Non-pigmented ciliary epithelial cell (primary cell): ENCODE data around the gene XXYLT1.
"Not testable (repeated sequence)": the region's sequence is repeated elsewhere in the genome, so short reads cannot be mapped to it uniquely, and the experiment has no call there.

Experiments used
- DNase-seq: peaks from one replicate; pipeline ENCODE4 v3.0.0-alpha.2; 2010; ENCODE audit warnings: low read depth

The XXYLT1 gene

DNA sequence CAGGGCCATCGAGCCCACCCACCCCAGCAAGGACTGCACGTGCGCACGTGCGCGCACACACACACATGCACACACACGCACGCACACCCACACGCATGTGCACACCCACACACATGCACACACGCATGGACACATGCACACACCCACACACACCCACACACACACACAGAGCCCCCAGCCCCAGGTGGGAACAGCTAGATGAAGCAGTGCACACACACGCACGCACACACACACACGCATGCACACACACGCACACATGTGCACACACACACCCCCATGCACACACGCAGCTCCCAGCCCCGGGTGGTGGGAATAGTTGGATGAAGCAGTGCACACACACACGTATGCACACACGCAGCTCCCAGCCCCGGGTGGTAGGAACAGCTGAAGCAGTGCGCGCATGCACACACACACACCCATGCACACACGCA, 158.6 kb downstream of the XXYLT1 start:
- no peak for DNase-seq

- no peak for DNase-seq
Measured at GRCh38 chr3:195111766-195112165, 159.2 kb downstream of the XXYLT1 start.

DNA sequence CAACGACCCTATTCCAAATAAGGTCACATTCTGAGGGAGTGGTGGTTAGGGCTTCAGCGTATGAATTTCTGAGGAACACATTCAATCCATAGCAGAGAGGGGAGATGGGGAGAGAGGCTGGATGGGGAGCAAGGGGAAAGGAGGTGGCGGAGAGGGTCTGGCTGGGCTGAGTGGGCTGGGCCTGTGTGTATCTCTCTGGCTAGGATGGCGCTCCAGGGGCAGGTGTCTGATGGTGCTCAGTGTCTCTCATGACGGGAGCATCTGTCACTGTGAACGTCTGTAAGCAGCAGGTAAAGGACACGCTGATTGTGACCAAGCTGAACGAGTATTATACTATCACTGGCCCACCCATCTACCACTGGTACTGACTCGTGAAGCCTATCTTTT, 159.6 kb downstream of the XXYLT1 start:
- no peak for DNase-seq

GRCh38 chr3:195110647-195111318, 160.2 kb downstream of the XXYLT1 start:
- no peak for DNase-seq

DNA sequence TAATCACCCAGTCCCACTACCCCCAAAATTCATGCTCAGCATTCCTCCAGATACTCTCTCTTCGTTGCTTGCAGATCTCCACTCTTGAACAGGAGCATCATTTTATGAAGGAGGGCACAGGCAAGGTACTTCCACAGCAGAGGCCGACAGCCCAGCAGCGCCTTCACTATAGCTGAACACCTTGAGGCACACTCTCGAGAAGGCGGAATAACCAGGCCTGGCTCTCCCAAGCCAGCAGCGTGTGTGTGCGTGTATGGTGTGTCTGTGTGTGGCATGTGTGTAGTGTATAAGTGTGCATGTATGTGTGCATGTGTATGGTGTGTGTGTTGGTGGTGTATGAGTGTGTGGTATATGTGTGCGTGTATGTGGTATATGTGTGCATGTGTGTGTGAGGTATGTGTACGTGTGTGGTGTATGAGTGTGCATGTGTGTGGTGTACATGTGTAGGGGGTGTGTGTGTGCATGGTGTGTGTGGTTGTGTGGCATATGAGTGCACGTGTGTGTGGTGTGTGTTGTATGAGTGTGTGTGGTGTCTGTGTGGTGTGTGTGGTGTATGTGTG, 161.8 kb downstream of the XXYLT1 start:
- DNase-seq: no peak

DNA sequence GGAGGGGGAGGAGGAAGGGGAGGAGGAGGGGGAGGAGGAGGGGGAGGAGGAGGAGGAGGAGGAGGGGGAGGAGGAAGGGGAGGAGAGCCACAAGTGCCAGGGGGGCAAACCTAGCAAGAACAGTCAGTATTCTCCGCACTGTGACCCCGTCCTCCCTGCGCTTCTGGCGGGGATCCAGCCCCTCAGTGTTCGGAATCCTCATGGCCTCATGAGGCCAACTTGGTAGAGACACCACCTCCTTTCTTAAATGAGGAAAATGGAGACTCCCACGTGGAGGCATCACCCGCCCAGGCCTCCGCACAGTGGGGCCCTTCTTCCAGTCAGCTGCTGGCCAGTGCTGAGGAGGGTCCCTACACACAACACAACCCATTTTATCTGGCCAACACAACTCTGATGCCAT, 163.4 kb downstream of the XXYLT1 start:
- no peak for DNase-seq

DNA sequence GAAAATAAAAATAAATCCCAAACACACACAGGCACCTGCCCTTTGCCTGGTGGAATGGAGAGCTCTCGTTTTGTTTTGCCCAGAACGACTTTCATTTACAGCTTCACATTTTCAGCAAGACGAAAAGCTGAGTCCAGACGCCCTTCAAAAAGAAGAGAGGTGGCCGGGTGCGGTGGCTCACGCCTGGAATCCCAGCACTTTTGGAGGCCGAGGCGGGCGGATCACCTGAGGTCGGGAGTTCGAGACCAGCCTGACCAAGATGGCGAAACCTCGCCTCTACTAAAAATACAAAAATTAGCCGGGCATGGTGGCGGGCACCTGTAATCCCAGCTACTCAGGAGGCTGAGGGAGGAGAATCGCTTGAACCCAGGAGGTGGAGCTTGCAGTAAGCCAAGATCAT, 163.9 kb downstream of the XXYLT1 start:
- DNase-seq: not testable (repeated sequence)

GRCh38 chr3:195106418-195106906, 164.5 kb downstream of the XXYLT1 start:
- DNase-seq: no peak

GRCh38 chr3:195105841-195106417, 165.0 kb downstream of the XXYLT1 start:
- no peak for DNase-seq

DNA sequence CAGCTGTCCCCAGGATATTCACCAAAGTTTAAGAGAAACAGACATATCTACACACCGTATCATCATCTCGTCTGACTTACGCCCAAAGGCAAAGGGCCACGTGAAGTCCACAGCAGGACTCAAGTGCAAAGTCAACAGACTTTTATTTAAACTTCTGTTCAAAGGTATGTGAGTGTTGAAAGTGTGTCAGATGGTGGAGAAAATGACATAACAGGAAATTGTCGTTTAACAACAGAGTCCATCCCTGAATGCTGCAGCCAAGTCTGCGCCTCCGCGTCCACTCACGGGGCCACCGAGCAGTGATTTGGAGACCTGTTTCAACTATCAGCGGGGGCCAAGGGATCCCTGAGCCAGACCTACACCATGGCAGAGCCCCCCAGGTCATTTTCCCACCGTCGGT, 165.6 kb downstream of the XXYLT1 start:
- DNase-seq: no peak

GRCh38 chr3:195104340-195104739, 166.6 kb downstream of the XXYLT1 start:
- DNase-seq: no peak

- DNase-seq: no peak
Measured at GRCh38 chr3:195103623-195104022, 167.3 kb downstream of the XXYLT1 start.

DNA sequence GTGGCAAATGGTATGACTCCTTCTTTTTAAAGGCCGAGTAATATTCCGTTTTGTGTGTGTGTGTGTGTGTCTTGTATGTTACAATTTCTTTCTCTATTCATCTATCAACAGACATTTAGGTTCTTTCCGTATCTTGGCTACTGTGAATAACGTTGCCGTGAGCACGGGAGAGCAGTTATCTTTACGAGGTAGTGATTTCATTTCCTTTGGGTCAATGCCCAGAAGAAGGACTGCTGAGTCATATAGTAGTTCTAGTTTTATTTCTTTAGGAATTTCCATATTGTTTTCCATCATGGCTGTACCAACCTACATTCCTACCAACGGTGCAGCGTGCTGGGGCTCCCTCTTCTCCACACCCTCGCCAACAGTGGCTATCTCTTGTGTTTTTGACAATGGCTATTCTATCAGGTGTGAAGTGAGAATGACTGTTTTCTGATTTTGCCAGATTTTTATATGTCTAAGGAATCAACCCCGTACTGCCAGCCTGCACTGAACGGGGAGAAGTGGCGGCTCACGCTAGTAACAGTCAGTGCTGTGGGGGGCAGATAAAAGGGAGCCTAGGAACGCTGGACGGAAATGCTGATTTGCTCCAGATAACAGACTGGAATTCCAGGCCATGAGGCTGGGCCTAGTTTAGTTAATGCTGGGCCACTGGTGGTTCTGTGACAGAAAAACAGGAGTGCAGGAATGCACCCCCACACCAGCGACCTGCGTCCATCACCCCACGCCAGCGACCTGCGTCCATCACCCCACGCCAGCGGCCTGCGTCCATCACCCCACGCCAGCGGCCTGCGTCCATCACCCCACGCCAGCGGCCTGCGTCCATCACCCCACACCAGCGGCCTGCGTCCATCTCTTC, 168.1 kb downstream of the XXYLT1 start:
- DNase-seq: peak; percentile 78

DNA sequence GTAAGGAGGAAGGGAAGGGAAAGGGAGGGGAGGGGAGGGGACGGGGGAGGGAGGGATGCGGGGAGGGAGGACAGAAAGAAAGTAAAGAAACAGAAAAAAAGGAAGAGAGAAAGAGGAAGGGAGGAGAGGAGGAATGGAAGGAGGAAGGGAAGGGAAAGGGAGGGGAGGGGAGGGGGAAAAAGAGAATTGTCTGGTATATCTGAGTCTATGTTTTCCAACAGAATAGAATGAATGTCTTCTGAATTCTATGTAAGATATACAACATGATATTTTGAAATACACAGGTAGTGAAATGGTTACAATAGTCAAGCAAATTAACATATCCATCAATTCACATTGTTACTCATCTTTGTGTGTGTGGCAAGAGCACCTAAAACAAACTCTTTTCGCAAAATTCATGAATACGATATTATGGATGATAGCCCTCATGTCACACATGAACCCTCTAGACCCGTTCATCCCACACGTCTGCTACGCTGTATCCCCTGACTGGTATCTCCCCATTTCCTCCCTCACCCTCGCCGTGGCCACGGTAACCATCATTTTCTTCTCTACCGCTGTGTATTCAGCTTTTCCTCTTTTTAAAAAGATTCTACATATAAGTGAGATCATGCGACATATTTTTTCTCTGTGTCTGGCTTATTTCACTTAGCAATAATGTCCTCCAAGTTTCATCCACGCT, 168.9 kb downstream of the XXYLT1 start:
- no peak for DNase-seq

DNA sequence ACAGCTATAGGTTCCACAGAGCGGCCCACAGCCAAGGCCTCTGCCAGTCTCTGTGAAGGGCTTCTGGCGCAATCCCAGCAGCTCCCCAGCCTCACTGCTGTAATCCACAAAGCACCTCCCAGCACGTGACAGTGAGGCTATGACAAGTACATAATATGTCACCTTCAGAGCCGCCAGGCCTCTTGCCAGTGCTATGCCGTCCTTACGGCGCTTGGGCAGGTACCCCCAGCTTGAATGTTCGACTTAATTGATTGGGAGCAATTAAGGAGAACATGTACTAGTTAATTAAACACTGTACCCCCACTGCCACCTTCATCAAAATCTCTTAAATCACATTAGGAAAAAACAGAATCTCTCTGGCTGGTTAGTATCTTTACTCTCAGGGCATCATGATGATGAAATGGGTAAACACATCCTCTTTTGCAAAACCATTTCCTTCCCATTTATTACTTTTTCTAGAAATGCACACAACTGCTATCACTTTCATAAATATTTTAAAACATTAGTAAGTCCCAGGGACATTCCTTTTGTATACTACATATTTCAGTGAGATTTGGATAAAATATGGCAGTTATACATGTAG, 169.9 kb downstream of the XXYLT1 start:
- no peak for DNase-seq

DNA sequence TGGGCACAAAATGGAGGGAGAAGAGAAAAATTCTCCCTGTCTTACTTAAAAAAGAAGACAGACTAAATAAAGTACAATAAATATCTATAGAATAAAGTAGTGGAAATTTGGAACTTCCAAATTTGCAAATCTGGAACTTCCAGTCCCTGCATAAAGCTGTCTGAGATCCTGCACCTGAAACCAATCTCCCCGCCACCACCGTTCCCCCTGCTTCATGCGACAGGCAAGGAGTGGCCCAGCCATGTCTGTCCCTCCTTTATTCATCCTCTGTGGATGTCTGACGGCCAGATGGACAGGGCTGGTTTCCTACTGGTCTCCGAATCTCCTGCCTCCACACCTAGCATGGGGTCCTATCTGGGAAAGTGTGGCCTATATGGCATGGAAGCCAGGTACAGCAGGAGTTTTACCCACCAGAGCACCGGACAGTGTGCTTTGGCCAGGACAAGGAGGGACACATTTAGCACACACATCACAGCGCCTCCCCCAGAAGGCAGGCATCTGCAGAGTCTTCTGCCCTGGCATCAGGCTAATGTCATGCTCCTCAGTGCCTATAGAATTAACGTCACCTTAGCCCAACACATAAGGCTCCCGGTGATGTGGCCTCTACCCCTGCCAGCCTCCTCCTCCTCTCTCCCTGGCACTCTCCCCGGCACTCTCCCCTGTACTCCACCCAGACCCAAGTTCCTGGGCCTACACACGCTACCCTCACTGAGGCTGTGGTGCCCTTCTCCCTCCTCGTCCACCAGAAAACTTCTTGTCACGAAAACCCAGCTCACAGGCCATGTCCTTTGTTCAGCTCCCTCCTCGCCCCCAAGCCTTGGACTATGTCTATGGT, 170.8 kb downstream of the XXYLT1 start:
- no peak for DNase-seq

DNA sequence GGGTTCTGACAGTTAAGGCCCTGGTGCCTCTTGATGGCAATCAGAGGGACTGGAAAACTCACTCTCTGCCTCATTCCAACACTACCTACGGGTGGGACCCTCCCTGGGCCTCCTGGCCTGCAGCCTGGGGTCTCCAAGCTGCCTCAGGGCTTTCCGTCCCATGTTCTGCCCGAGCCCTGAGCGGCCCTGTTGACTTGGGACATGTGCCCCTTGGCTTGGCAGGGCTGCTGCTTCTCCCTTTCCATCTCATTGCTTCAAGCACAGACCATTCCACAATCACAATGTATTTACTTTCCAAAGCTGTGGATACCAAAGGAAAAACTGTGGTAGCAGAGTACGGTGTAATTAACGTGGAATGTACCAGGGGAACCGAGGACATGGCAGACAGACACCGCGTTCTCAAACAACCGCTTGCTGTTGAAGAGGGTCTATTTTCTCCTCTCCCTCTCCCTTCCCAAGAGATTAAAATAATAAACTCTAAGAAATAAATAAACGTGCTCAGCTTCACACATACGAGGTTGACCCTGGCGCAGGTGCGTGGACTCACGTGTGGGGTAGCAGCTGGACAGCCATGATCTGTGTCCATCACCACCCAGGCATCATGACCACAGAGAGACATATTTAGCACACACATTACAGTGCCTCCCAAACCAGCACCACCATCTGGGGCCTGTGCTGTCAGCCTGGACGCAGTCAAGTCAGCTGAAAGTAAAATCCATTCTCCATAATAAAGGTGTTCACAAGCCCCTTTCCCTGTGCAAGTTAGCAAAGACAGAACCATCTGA, 172.0 kb downstream of the XXYLT1 start:
- DNase-seq: no peak

DNA sequence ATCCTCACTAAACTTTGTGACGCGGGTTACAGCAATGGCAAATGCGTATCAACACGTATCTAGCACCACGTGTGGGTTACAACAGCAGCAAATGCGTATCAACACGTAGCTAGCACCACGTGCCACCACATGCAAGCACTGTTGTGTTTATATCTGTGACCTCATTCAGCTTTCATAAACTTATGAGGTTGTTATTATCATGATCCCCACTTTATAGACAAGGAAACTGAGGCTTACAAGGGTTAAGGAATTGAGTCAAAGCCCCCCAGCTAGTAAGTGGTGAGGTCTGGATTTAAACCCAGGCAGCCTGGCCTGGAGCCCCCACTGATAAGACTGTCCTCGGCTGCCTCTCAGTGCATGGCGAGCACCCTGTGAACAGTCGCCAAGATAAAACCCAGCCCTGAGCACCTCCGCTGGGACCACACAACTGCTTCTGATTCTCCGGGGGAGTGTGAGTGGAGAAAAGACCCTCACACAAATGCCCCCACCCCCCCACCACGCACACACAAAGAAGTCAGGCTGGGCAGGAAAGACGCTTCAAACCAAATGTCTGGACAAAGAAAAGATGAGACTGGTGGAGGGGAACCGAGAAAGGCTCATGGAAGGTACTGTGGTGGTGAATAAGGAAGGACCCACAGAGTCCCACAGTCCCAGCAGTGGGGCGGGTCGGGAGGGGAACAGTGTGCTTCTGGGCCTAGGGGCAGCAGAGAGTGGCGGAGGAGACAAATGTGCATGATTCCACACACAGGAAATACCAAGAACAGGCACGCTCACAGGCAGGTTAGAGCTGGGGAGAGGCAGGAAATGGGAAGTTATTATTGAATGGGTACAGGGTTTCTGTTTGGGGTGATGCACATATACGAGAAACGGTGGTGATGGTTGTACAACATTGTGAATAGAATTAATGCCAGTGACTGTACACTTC, 173.4 kb downstream of the XXYLT1 start:
- no peak for DNase-seq
